ENCODE data around the gene PDE10A. TPM values are rescaled to one million over a fixed set of nuclear protein-coding genes. Genes with fewer than 3 reads are reported as not detected.

The PDE10A gene
- total and polyA plus RNA-seq, 2 of the 13 experiments (the other 11 are each of a cell fraction or from before 2014, with no cell fraction given) = not detected

- POLR2A ChIA-PET = no interaction called here
- Histone ChIP-seq H3K4me2 (ENCODE audit: low read depth, low read length) (no peak overlapping the region), H2AFZ (ENCODE audit: low read length) (no peak overlapping the region), H3K9me3 (ENCODE audit: low read length) (no peaks in the 10 kb centered on the region), H3K9ac (ENCODE audit: insufficient read depth, low read depth, low read length) (no peak overlapping the region), H3K27ac (ENCODE audit: extremely low read length, insufficient read depth, low read length) (no peak overlapping the region), H3K79me2 (ENCODE audit: insufficient read depth, low read length) (no peaks in the 10 kb centered on the region), H3K27me3 (ENCODE audit: control insufficient read depth in 1 of 2, insufficient read depth in 2 of 2, low read length in 2 of 2) (peaks cover 0 to 12% of the 10 kb centered on the region in 2 experiments; a peak in 2 of 5 replicates), H3K4me1 (ENCODE audit: insufficient read depth, low read length) (no peaks in the 10 kb centered on the region), H3K4me3 (replicated peaks in 1 of 3; ENCODE audit: insufficient read depth in 1 of 3, low read depth in 2 of 3, low read length in 3 of 3) (no peak overlapping the region), H3K36me3 (replicated peaks in 1 of 2; ENCODE audit: control insufficient read depth in 1 of 2, insufficient read depth in 2 of 2, low read length in 2 of 2) (no peaks in the 10 kb centered on the region), H4K20me1 (ENCODE audit: insufficient read depth, low read length) (no peaks in the 10 kb centered on the region)
- in situ Hi-C loops (cut with HindIII; ENCODE audit: extremely low pct_ligation_motif_present, low pct_unique_long_range_greater_than_20kb) (no loop called here), intact Hi-C loops (cut with micrococcal nuclease; ENCODE audit: unreplicated experiment) (no loop called here)
- no peak for ATAC-seq
- FAIRE-seq = no peak
- DNase-seq (ENCODE audit: low spot score) = no peak
- WGBS (ENCODE audit: low lambda C conversion rate) = 6% methylated on average over 1 of the region's 1 CpG
- CTCF ChIA-PET (ENCODE audit: low intra/inter-chr PET ratio, low total read pairs) = no interaction called here
- no peak for TF ChIP-seq POGZ (CRISPR knock-in tag; IDR thresholded peaks at IDR 0.05)
- TF ChIP-seq, protein P1, sequence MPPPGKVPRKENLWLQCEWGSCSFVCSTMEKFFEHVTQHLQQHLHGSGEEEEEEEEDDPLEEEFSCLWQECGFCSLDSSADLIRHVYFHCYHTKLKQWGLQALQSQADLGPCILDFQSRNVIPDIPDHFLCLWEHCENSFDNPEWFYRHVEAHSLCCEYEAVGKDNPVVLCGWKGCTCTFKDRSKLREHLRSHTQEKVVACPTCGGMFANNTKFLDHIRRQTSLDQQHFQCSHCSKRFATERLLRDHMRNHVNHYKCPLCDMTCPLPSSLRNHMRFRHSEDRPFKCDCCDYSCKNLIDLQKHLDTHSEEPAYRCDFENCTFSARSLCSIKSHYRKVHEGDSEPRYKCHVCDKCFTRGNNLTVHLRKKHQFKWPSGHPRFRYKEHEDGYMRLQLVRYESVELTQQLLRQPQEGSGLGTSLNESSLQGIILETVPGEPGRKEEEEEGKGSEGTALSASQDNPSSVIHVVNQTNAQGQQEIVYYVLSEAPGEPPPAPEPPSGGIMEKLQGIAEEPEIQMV (CRISPR knock-in tag; IDR thresholded peaks at IDR 0.05; ENCODE audit: low read depth) = no peak
- TF ChIP-seq FOSL1 (CRISPR knock-in tag; IDR thresholded peaks at IDR 0.05; ENCODE audit: borderline replicate concordance) = no peak
- TF ChIP-seq, protein P2, sequence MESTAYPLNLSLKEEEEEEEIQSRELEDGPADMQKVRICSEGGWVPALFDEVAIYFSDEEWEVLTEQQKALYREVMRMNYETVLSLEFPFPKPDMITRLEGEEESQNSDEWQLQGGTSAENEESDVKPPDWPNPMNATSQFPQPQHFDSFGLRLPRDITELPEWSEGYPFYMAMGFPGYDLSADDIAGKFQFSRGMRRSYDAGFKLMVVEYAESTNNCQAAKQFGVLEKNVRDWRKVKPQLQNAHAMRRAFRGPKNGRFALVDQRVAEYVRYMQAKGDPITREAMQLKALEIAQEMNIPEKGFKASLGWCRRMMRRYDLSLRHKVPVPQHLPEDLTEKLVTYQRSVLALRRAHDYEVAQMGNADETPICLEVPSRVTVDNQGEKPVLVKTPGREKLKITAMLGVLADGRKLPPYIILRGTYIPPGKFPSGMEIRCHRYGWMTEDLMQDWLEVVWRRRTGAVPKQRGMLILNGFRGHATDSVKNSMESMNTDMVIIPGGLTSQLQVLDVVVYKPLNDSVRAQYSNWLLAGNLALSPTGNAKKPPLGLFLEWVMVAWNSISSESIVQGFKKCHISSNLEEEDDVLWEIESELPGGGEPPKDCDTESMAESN (CRISPR knock-in tag; conservative IDR thresholded peaks at IDR 0.05) = no peak
- TF ChIP-seq FIP1L1 (IDR thresholded peaks at IDR 0.05; ENCODE audit: borderline replicate concordance, insufficient read depth, low read depth, low read length) = no peak
- no peak for TF ChIP-seq ZNF772 (CRISPR knock-in tag; IDR thresholded peaks at IDR 0.05)
- no peak for TF ChIP-seq KLF11 (CRISPR knock-in tag; IDR thresholded peaks at IDR 0.05)
- TF ChIP-seq NAIF1 (CRISPR knock-in tag; IDR thresholded peaks at IDR 0.05; ENCODE audit: borderline replicate concordance) = no peak
- TF ChIP-seq ZFP62 (CRISPR knock-in tag; IDR thresholded peaks at IDR 0.05) = no peak
- no peak for TF ChIP-seq ZNF331 (CRISPR knock-in tag; IDR thresholded peaks at IDR 0.05)
- TF ChIP-seq TEF (CRISPR knock-in tag; IDR thresholded peaks at IDR 0.05) = no peak
- TF ChIP-seq HOXA3 (CRISPR knock-in tag; IDR thresholded peaks at IDR 0.05) = no peak
- BruUV-seq (replicated peaks) = no TSS peak
Measured at GRCh38 chr6:165685302-165685701, 22.3 kb upstream of the PDE10A start.

Data from HepG2 (cell line).